PC-3 (cell line): ENCODE measurements around the gene COPS8.
A peak's percentile ranks its signal among the peaks of the same experiment; 100 is the strongest.

ENCODE experiments used
- EZH2 ChIP-seq: fragments of 300-600 bp; sonication (generic); IDR thresholded peaks from one replicate; pipeline ENCODE4 v1.6.1; 2017; ENCODE audit warnings: antibody characterized with exemption, mild to moderate bottlenecking, low read length; ENCODE audit not compliant: unreplicated experiment
- TF ChIP-seq, protein P1 (sequence below): fragments of 300-600 bp; sonication (generic); conservative IDR thresholded peaks from 2 replicates; pipeline ENCODE4 v1.5.1; 2017; ENCODE audit warnings: antibody characterized with exemption, low read depth, mild to moderate bottlenecking, low read length

DNA sequence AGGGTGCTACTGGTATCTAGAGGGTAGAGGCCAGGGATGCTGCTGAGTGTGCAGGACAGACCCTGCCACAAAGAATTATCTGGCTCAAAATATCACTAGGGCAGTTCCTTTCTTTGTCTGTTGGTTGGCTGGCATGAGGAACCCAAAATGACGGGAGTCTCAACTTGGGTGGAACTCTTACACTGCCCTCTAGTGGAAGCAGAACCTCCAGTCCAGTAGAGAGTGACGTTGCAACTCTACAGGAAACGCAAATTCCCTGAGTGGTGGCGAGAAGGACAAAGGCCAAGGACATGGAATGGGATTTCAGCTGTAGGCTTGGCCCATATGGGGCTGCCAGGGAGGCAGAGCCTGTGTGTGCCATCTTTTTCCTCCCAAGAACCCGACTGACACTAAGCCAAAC is 47.1 kb downstream of the COPS8 start:
- no peak for TF ChIP-seq EZH2
- TF ChIP-seq, protein P1, sequence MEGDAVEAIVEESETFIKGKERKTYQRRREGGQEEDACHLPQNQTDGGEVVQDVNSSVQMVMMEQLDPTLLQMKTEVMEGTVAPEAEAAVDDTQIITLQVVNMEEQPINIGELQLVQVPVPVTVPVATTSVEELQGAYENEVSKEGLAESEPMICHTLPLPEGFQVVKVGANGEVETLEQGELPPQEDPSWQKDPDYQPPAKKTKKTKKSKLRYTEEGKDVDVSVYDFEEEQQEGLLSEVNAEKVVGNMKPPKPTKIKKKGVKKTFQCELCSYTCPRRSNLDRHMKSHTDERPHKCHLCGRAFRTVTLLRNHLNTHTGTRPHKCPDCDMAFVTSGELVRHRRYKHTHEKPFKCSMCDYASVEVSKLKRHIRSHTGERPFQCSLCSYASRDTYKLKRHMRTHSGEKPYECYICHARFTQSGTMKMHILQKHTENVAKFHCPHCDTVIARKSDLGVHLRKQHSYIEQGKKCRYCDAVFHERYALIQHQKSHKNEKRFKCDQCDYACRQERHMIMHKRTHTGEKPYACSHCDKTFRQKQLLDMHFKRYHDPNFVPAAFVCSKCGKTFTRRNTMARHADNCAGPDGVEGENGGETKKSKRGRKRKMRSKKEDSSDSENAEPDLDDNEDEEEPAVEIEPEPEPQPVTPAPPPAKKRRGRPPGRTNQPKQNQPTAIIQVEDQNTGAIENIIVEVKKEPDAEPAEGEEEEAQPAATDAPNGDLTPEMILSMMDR, result peak; percentile 67
